Coronary artery (tissue), 2 donors: Measurements from ENCODE around the gene SFI1.

Experiments
- DNase-seq: peaks from one replicate; pipeline ENCODE4 v3.0.0-alpha.2; 2017; ENCODE audit warnings: low spot score
- H3K27ac ChIP-seq, 2 donors: fragments of 200-600 bp; sonication (generic); one replicate each; pipeline ENCODE4 v1.5.1; 2016 to 2019
- H3K4me3 ChIP-seq: fragments of 200-600 bp; sonication (generic); 2 replicates; pipeline ENCODE4 v1.5.1; 2016; ENCODE audit warnings: mild to moderate bottlenecking, moderate library complexity
- TF ChIP-seq, protein P1 (sequence below): fragments of 200-600 bp; sonication (generic); IDR thresholded peaks from one replicate; pipeline ENCODE4 v1.5.1; 2019; ENCODE audit warnings: antibody characterized with exemption

SFI1 gene

DNA sequence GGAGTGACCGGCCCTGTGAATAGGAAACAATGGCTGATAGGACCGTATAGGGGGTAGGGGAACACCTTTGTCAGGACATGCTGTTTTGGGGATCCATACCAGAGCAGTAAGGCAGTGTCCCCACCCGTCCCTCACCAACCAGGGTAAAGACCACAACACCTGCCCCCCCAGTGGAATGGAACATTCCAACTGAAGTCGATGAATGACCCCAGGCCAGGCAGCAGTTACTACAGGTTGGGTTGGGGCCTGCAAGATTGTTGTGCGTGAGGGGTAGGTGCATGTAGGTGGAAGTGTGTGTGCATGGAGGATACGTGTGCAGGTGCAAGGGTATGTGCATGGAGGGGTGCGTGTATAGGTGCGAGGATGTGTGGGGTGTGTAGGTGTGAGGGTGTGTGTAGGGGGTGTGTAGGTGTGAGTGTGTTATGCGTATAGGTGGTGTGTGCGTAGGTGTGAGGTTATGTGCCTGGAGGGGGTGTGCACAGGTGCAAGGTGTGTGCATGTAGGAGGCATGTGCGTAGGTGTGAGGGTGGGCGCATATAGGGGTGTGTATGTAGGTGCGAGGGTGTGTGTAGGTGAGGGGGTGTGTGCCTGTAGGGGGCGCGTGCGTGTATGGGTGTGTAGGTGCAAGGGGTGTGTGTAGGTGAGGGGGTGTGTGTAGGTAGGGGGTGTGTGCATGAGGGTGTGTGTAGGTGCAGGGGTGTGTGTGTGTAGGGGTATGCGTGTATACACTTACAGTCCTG is 132.8 kb downstream of the SFI1 start:
- Histone ChIP-seq H3K4me3 (peak overlapping the region; percentile 96), H3K27ac (peak overlapping the region in 1 of 2 donors; percentile 94)
- no peak for DNase-seq
- TF ChIP-seq, protein P1, sequence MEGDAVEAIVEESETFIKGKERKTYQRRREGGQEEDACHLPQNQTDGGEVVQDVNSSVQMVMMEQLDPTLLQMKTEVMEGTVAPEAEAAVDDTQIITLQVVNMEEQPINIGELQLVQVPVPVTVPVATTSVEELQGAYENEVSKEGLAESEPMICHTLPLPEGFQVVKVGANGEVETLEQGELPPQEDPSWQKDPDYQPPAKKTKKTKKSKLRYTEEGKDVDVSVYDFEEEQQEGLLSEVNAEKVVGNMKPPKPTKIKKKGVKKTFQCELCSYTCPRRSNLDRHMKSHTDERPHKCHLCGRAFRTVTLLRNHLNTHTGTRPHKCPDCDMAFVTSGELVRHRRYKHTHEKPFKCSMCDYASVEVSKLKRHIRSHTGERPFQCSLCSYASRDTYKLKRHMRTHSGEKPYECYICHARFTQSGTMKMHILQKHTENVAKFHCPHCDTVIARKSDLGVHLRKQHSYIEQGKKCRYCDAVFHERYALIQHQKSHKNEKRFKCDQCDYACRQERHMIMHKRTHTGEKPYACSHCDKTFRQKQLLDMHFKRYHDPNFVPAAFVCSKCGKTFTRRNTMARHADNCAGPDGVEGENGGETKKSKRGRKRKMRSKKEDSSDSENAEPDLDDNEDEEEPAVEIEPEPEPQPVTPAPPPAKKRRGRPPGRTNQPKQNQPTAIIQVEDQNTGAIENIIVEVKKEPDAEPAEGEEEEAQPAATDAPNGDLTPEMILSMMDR = no peak

DNA sequence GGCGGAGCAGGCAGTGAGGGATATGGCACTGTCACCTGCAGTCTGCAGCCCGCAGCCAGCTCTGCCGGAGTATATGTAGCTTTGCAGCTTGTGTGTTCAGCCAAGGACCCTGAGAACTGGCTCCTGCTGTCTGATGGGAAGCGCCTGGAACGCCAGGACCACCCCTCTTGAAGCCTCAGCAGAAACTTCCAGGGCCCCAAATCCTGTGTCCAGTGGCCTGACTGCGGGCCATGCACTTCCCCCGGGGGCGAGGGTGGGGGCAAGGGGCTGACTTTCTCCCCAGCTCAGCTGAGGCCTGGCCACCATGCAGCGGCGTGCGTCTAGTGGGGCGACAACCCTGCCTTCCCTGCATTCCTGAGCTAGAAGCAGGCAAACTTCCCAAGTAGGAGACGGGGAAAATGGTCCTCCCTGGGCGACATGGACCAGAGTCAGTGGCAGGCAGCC is 133.4 kb downstream of the SFI1 start:
- TF ChIP-seq, protein P1 = no peak
- peak overlapping the region; percentile 96 for H3K4me3 ChIP-seq
- DNase-seq = no peak

DNA sequence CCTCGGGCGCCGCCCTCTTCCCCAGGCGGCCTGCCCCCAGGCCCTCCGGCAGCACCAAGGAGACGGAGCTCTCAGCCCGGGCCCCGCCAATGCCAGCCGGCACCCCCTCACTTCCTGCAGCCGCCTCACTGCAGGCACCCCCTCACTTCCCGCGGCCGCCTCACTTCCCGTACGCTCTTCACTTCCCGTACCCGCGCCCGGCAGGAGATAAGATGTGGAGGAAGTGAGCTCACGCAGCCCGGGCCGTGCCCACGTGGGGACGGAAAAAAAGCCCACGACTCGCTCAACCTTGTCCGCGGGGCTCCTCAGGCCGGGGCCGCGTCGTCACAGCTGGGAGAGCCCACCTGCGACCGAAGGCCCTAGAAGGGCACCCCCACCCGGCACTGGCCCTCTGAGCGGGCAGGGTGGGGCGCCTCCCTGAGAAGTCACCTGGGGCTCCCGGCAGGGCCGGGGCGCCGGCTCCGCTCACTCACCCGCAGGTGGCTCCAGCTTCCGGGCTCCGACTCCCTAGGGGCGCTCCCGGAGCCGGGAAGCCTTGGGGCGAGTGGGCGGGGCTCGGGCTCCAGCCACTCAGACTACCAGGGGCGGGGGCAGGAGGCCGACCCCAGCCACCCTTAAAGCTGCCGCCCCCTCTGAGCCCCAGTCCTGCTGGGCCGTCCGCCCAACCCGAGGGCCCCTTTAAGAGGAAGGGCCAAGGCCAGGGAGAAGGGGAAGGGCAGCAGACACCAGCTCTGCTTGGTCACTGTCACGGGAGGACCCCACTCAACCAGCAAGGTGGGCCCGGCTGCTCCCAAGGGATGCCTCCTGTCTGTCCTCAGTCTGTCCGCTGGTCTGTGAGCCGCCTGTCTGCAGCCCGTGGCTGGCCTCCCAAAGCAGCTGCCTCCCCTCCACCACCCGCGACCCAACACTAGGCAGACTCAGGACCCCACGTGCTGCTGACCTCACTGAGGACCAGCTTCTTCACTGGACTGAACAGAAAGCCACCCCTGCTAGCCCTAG is 134.3 kb downstream of the SFI1 start:
- TF ChIP-seq, protein P1 = no peak
- DNase-seq = peak; percentile 86
- Histone ChIP-seq H3K4me3 (peak overlapping the region; percentile 96), H3K27ac (peak overlapping the region; percentile 75 to 94)

More for the DNA sequence above, 133.4 kb downstream of the SFI1 start:
- peak overlapping the region; percentile 75 to 94 for H3K27ac ChIP-seq

DNA sequence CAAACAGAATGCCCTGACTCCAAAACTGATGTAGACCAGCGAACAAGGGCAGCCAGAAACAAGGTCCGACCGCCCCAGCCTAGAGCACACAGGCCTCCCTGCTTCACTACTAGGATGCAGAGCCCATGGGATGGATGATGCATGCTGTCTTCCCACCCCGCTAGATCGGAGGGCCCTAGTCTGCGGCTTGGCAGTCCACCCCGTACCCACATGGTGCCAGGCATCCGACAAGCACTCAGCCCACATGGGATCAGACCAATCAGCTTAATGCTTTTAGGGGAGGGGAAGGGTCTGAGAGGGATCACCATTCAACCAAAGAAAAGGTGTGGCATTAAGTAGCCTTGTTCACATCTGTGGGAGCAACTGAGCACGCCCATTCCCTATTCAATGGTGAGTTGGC is 135.1 kb downstream of the SFI1 start:
- TF ChIP-seq, protein P1 = no peak

DNA sequence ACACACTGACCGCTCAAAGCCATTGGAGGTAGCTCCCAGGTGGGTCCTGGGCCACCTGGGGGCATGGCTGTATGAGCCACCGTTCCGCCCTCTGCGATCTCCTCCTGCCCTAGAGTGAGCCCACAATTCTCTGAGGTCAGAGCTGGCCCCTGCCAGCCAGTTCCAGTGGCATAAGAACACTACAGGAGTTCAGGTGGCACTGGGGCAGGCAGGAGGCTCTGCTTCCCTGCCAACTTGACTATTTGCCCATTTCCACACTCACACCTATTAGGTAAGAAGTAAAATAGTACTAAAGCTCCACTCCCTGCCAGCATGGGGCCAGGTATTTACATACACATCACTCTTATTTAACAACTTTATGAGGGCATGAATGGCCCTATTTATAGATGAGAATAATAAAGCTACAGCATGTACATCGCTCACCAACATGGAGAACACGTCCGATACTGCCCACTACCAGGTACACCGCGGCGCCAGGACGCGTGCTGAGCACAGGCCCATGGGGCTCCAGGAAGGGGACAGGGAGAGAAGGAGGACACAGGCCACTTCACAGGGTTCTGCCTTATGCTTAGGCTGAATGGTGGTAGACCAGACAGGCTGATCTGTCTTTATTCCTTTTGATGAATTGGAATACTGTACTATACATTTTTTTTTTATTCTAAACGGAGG is 139.4 kb downstream of the SFI1 start:
- DNase-seq = no peak
- Histone ChIP-seq H3K27ac (no peak overlapping the region), H3K4me3 (no peak overlapping the region)
- TF ChIP-seq, protein P1 = no peak

More for the DNA sequence above, 135.1 kb downstream of the SFI1 start:
- Histone ChIP-seq H3K27ac (peak overlapping the region; percentile 75 to 94), H3K4me3 (peak overlapping the region; percentile 96)
- DNase-seq = no peak

DNA sequence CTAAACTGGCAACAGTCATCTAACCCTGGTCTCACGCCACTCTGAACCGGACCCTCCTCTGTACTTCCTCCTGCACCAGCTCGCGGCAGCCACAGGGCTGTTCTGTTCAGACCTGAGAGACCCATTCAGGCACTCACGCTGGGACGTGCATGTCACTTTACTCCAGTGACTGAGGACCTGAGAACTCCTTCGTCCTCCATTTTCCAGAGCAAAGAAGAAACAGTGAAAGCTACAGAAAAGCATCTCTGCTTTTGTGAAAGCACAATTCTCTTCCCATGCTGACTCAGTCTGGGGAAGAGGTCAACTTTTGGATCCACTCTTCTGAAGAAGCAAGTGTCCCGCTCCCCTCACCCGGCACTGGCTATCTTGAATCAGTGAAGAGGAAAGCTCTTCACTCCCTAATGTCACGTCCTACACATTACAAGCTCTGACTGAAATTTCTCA is 141.1 kb downstream of the SFI1 start:
- peak overlapping the region in 1 of 2 donors; percentile 84 for H3K27ac ChIP-seq
- peak overlapping the region; percentile 59 for H3K4me3 ChIP-seq
- TF ChIP-seq, protein P1 = no peak
- no peak for DNase-seq
